ENCODE results near the gene HERC3. TPM values are rescaled to one million over a fixed set of nuclear protein-coding genes. Genes with fewer than 3 reads are reported as not detected.

HERC3 gene
- total and polyA plus RNA-seq, 2 donors (not counting 3 experiments of a cell fraction or from before 2014, with no cell fraction given), result 6.3 to 21.2 TPM

DNA sequence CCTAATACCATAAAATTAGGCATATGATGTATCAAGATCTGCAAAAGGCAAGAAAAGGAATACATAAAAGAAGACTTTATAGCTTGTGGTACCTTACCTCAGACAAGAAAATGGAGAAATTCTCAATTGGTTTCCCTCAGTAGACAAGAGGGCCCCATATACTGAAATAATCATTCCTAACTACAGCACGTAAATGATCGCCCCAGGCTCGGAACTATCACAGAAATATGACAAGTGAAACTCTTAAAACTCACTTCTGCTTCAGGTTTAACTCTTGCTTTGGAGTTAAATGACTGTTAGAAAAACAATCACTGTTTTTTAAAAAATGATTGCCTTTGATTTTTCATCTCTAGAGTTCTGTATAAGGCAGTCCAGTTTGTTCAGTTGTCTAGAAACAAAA lies 144.0 kb downstream of the HERC3 start:
- dilution Hi-C loops (cut with MboI; ENCODE audit: extremely low pct_ligation_motif_present, low sequenced_read_pairs) (no loop called here), intact Hi-C loops (cut with micrococcal nuclease) (no loop called here)
- CTCF ChIA-PET, result interaction anchor here (1.2 to 1.8 kb wide), 5 partner anchors 20 to 197 kb away, joined by 3 to 6 read pairs (median 4); no protein-coding TSS in a partner anchor
- Histone ChIP-seq H3K36me3 (ENCODE audit: control insufficient read depth in 2 of 2, extremely low read depth in 1 of 2, insufficient read depth in 2 of 2, low read length in 2 of 2) (peaks cover 0 to 2% of the 10 kb centered on the region in 2 experiments), H3K4me2 (ENCODE audit: insufficient read depth, low read length) (no peak overlapping the region), H3K27me3 (ENCODE audit: control insufficient read depth in 2 of 2, insufficient read depth in 2 of 2, low read length in 2 of 2) (no peaks in the 10 kb centered on the region), H3K27ac (ENCODE audit: insufficient read depth, low read depth, low read length) (no peak overlapping the region), H3K79me2 (ENCODE audit: control insufficient read depth, insufficient read depth, low read length) (no peaks in the 10 kb centered on the region), H4K20me1 (replicated peaks; ENCODE audit: control insufficient read depth, extremely low read depth, insufficient read depth, low read length) (no peaks in the 10 kb centered on the region), H3K9me3 (replicated peaks; ENCODE audit: control insufficient read depth, insufficient read depth, low read length) (no peaks in the 10 kb centered on the region), H3K9me1 (replicated peaks; ENCODE audit: control insufficient read depth, extremely low read depth, insufficient read depth, low read length) (no peaks in the 10 kb centered on the region), H3K4me3 (replicated peaks in 1 of 3; ENCODE audit: insufficient read depth in 1 of 3, low read depth in 1 of 3, low read length in 3 of 3) (no peak overlapping the region), H3K9ac (replicated peaks; ENCODE audit: extremely low read depth, insufficient read depth, low read length) (no peak overlapping the region), H3K4me1 (ENCODE audit: control insufficient read depth, extremely low read depth, insufficient read depth, low read length) (no peaks in the 10 kb centered on the region), H2AFZ (ENCODE audit: low read depth, low read length) (no peak overlapping the region)
- BruUV-seq (replicated peaks), result no TSS peak
- TF ChIP-seq EZH2 (IDR thresholded peaks at IDR 0.05; ENCODE audit: borderline replicate concordance, low read depth, low read length, severe bottlenecking) (no peak), JUN (IDR thresholded peaks at IDR 0.05; ENCODE audit: borderline replicate concordance, insufficient read depth, insufficient read length, low read depth) (no peak), POLR2A (IDR thresholded peaks at IDR 0.05; ENCODE audit: low read depth, low read length) (no peak), MYC (IDR thresholded peaks at IDR 0.05; ENCODE audit: low read depth, low read length) (no peak)
- TF ChIP-seq, protein P1, sequence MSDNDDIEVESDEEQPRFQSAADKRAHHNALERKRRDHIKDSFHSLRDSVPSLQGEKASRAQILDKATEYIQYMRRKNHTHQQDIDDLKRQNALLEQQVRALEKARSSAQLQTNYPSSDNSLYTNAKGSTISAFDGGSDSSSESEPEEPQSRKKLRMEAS (IDR thresholded peaks at IDR 0.05; ENCODE audit: insufficient read depth, insufficient read length), result no peak
- FAIRE-seq (no peak), DNase-seq (ENCODE audit: low read depth, low spot score) (no peak)
- POLR2A ChIA-PET, result no interaction called here

DNA sequence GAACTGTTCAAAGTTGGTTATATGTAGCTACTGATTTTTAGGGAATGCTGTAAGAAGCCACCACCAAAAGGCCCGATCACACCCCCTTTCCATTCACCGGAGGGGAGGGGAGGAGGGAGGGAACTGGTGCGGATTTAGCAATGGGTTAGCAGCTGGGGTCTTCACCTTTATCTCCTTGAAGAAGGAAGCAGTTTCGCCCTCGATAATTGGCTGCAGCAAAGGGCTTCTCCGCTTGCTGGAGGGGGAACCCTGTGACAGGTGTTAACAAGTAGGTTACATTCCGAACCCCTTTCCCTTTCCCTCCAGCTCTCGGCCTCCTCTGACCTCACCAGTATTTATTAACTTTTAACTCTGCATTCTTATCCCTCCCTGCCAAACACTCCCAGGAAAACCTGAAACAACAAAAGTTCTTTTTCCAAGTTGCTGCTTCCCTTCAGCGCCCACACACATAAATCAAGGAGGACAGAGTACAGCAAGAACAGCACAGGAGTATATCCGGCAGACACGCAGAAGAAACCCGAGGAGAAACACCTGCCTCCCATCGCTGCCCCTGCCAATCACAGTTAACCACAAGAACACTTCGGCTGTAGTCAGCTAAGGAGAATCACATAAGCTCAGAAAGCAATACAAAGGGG lies 145.1 kb downstream of the HERC3 start:
- Histone ChIP-seq H4K20me1 (replicated peaks; ENCODE audit: control insufficient read depth, extremely low read depth, insufficient read depth, low read length) (no peaks in the 10 kb centered on the region), H3K9me3 (replicated peaks; ENCODE audit: control insufficient read depth, insufficient read depth, low read length) (no peaks in the 10 kb centered on the region), H3K9me1 (replicated peaks; ENCODE audit: control insufficient read depth, extremely low read depth, insufficient read depth, low read length) (no peaks in the 10 kb centered on the region), H3K36me3 (ENCODE audit: control insufficient read depth in 2 of 2, extremely low read depth in 1 of 2, insufficient read depth in 2 of 2, low read length in 2 of 2) (no peaks in the 10 kb centered on the region), H3K9ac (replicated peaks; ENCODE audit: extremely low read depth, insufficient read depth, low read length) (no peak overlapping the region), H3K79me2 (ENCODE audit: control insufficient read depth, insufficient read depth, low read length) (no peaks in the 10 kb centered on the region), H3K4me3 (replicated peaks in 1 of 3; ENCODE audit: insufficient read depth in 1 of 3, low read depth in 1 of 3, low read length in 3 of 3) (no peak overlapping the region), H3K4me1 (ENCODE audit: control insufficient read depth, extremely low read depth, insufficient read depth, low read length) (no peaks in the 10 kb centered on the region), H3K4me2 (ENCODE audit: insufficient read depth, low read length) (no peak overlapping the region), H3K27me3 (ENCODE audit: control insufficient read depth in 2 of 2, insufficient read depth in 2 of 2, low read length in 2 of 2) (no peaks in the 10 kb centered on the region), H3K27ac (ENCODE audit: insufficient read depth, low read depth, low read length) (no peak overlapping the region), H2AFZ (ENCODE audit: low read depth, low read length) (no peak overlapping the region)
- intact Hi-C loops (cut with micrococcal nuclease) (no loop called here), dilution Hi-C loops (cut with MboI; ENCODE audit: extremely low pct_ligation_motif_present, low sequenced_read_pairs) (no loop called here)
- BruUV-seq (replicated peaks), result no TSS peak
- DNase-seq (ENCODE audit: low read depth, low spot score), result peak; percentile 31
- POLR2A ChIA-PET, result no interaction called here
- TF ChIP-seq FOS (IDR thresholded peaks at IDR 0.05; ENCODE audit: borderline replicate concordance, insufficient read depth, low read length), result no peak
- TF ChIP-seq EZH2 (IDR thresholded peaks at IDR 0.05; ENCODE audit: borderline replicate concordance, low read depth, low read length, severe bottlenecking), result no peak
- TF ChIP-seq MYC (IDR thresholded peaks at IDR 0.05; ENCODE audit: low read depth, low read length), result no peak
- TF ChIP-seq, protein P2, sequence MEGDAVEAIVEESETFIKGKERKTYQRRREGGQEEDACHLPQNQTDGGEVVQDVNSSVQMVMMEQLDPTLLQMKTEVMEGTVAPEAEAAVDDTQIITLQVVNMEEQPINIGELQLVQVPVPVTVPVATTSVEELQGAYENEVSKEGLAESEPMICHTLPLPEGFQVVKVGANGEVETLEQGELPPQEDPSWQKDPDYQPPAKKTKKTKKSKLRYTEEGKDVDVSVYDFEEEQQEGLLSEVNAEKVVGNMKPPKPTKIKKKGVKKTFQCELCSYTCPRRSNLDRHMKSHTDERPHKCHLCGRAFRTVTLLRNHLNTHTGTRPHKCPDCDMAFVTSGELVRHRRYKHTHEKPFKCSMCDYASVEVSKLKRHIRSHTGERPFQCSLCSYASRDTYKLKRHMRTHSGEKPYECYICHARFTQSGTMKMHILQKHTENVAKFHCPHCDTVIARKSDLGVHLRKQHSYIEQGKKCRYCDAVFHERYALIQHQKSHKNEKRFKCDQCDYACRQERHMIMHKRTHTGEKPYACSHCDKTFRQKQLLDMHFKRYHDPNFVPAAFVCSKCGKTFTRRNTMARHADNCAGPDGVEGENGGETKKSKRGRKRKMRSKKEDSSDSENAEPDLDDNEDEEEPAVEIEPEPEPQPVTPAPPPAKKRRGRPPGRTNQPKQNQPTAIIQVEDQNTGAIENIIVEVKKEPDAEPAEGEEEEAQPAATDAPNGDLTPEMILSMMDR (IDR thresholded peaks at IDR 0.05; ENCODE audit: extremely low read depth in 1 of 2, insufficient read depth in 1 of 2, low read depth in 1 of 2, low read length in 2 of 2), result no peak
- TF ChIP-seq POLR2A (IDR thresholded peaks at IDR 0.05; ENCODE audit: low read depth, low read length), result no peak
- no peak for TF ChIP-seq GATA2 (IDR thresholded peaks at IDR 0.05; ENCODE audit: insufficient read depth, insufficient read length, low read depth, low read length)
- TF ChIP-seq, protein P1 (IDR thresholded peaks at IDR 0.05; ENCODE audit: insufficient read depth, insufficient read length), result no peak
- CTCF ChIA-PET, result interaction anchor here (1.1 to 1.8 kb wide), 3 partner anchors 53 to 198 kb away, joined by 3 to 6 read pairs (median 3); no protein-coding TSS in a partner anchor
- no peak for FAIRE-seq

All from endothelial cell of umbilical vein (primary cell).